GM19328 (cell line): Measurements from ENCODE around the gene LHX2.

Source experiments
- ATAC-seq: cut with Tn5 transposase; IDR thresholded peaks from one replicate; pipeline ENCODE4 v1.9.1; 2021; ENCODE audit warnings: mild to moderate bottlenecking, moderate library complexity; ENCODE audit not compliant: unreplicated experiment

The LHX2 gene

DNA sequence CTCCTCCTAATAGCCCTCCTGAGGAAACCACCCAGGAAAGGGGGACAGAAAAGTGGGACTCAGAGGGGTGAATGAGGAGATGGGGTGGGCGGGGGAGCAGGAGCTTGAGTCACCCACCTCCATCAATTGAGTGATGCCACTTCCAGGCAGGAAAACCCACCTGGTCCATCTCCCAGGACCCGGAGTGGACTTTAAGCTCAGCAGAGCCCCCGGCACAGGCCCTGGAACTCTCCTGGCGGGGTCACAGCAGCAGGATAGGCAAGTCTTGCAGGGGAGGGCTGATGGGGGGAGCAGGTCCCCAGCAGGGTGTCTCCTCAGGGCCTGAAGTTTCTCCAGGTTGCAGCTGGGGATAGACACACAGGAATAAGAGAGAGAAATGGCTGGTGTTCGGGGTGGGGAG is 40.8 kb downstream of the LHX2 start:
- ATAC-seq: no peak

DNA sequence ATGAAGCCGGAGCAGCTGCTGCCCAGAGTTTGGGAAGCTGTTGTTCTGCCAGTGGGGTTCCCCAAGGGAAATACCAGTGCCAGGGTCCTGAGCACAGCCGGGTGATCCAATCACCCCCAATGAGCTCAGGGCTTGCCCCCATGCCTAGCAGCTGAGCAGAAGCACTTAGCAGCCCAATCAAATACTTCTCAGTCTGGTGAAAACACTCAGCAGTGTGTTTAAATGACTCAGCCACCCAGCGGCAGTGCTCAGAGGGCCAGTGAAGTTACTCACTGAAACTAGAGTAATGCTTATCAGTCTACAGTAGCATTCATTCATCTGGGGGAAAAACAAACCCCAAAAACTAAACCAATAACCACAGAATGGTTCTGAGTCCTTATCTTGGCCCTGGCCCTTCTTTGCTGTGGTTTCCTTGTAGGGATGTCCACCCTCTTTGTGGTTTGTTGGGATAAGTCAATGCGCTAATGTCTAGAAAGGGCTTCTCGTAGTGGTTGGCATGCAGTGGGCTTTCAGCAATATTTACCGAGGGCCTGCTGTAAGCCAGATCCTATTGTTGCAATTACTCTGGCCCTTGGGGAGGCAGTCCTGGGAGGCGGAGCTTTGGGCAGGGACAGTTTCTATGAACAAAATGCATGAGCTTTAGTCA is 43.1 kb downstream of the LHX2 start:
- peak; percentile 88 for ATAC-seq

DNA sequence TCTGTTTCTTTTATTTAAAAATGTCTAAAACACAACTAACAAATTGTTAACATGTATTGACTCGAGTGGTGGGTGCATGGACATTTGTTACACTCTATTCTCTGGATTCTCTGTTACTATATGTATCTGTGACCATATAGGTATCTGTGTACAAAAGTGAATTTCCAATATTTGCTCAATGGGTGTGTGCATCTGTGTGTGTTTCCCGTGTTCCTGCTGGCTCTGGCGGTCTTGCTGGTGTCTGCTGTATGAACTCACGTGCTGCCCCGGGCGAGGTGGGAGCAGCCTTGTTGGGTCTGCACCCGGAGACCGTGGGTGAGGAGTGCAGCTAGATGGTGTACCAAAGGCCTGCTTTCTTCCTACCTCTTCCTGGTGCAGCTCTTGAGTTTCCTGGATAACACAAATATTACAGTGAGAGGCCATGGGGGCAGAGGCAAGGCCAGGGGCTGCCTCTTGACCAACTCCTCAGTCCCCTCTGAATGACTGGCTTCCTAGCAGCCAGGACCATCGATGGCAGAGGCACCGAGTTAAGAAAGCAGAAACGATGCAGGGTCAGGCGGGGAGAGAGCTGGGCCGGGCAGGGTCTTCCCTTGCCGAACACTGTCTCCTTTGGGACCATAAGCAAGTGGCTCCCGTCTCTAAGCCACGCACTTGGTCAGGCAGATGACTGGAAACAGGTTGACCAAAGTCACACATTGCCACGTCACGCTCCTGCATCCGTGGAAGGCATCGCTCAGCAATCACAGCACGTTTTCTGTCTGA is 49.5 kb downstream of the LHX2 start:
- ATAC-seq: no peak

DNA sequence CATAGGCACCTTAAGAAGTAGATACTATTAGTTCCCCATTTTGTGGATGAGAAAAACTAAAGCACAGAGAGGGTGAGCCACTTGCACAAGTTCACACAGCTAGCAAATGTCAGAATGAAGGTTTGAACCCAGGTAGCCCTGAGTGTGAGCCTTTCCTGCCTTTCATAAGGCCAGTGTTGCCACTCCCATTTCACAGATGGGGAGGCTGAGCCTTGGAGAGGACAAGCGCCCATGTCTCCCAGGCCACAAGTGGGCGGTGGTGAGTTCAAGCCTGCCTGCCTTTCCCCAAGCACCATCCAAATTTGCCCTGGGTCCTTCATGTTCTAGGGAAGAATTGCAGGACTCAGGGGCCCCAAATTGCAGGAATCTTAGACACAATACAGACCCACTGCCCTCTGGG is 50.6 kb downstream of the LHX2 start:
- no peak for ATAC-seq

DNA sequence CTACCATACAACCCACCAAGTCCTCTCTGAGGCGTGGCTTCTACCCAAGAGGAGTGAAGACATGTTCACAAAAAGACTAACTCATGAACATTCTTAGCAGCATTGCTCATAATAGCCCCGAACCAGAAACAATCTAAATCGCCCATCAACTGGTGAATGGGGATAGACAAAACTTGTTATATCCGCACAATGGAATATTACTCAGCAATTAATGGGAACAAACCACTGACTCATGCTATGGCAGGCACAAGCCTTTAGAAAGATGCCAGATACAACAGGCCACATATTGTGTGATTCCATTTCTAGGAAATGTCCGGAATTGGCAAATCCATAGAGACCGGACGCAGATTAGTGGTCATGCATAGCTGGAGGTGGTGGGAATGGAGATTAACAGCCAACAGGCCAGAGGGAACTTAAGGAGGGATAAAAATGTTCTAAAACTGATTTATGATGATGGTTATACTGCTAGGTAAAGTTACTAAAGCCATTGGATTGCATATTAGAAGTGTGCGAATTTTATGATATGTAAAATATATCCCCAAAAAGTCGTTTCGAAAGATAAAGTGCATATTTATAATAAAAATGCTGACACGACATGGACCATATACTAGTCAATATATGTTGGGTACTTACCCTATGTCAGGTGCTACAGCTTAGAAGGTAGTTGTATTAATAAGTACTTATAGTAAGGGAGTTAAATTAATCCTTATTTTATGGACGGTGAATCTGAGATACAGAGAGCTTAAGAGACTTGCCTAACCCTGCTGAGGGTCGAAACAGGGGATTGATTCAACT is 55.4 kb downstream of the LHX2 start:
- no peak for ATAC-seq

DNA sequence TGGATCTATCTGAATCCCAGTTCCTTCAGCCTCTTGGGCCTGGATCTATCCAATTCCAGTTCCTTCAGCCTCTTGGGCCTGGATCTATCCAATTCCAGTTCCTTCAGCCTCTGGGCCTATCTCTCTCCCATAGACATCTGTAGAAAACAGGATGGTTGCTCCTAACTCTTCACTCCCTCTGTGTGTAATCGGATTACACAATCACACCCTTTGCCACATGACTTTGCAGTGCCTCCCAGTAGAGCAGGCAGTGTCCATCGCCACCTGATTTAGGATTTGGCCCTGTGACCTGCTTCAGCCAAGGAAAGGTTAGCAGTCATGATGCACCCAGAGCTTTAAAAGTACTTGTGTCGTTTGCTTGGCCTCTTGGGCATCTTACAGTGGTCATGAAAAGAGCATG is 56.7 kb downstream of the LHX2 start:
- no peak for ATAC-seq

DNA sequence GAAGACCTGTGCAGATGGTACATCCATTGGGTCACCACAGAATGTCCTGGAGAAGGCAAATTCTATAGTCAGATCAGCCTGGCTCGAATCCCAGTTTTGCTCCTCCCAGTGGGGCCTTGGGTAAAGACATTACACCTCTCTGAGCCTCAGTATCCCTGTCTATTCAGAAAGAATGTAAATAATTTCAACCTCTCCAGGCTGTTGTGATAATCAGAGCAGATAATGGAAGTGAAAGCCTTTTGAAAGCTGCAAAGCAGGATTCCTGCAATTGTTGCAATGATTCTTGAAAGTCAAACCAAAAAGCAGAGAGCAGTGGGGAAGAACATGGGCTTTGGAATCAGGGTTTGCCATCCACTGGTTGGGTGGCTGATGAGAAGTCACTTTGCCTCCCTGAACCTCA is 63.2 kb downstream of the LHX2 start:
- no peak for ATAC-seq

DNA sequence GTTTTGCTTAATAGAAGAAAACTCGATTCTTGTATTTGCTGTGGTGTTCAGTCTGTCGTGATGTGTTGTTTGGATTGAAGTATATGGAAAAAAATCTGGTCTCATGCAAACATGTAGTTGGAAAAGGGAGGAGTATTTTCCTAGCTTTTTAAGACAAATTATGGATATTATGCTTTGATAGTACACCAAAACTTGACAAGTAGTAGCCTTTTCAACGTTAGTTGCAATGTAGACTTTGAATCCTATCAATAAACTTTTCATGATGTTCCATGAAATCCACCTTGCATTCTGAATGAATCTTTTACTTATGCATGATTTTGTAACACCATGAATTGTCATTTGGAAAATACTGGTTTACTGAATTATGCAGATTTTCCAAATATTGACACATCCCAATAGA is 64.2 kb downstream of the LHX2 start:
- ATAC-seq: no peak

DNA sequence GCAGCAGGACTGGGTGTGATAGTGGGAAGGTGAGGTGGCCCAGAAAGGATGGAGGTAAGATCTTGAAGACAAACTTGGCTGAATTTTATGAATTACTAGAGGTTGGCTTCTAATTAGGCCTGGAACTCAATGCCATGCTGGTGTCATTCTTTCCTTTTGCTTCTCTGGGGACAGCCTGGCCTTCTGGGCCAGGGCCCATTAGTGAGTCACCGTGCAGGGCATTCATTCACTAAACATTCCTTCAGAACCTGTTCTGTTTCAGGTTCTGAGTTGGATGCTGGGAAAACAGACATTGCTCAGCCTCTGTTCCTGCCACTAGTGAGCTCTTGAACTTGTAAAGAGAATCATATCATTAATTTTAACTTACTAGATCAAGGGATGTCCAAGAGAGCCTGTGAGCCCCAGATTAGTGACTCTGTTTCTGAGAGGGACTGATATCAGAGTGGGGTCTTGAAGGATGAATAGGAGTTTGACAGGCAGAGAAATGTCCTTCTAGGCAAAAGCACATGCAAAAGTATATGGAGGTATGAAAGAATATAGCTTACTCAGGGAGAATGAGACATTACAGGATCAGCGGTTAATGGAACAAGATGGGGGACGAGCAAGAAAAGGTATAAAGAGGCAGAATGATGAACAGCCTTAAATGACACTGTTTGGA is 66.5 kb downstream of the LHX2 start:
- ATAC-seq: no peak

DNA sequence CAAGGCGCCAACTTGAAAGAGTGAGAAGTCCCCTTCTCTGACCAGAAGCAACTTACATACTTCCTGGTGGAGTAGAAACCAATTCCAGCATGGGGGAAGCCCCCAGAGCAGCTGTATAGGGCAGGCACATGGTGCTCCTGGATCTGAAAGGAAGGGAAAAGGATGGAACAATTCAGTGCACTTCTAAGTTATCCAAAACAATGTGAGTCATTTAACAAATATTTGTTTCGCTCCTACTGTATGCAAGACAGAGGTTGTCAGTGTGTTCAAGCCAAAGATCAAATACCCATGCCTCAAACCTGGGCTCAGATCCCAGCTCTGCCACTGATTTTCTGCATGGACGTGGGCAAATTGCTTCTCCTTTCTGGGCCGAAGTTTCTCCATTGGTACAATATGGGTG is 67.1 kb downstream of the LHX2 start:
- ATAC-seq: no peak

DNA sequence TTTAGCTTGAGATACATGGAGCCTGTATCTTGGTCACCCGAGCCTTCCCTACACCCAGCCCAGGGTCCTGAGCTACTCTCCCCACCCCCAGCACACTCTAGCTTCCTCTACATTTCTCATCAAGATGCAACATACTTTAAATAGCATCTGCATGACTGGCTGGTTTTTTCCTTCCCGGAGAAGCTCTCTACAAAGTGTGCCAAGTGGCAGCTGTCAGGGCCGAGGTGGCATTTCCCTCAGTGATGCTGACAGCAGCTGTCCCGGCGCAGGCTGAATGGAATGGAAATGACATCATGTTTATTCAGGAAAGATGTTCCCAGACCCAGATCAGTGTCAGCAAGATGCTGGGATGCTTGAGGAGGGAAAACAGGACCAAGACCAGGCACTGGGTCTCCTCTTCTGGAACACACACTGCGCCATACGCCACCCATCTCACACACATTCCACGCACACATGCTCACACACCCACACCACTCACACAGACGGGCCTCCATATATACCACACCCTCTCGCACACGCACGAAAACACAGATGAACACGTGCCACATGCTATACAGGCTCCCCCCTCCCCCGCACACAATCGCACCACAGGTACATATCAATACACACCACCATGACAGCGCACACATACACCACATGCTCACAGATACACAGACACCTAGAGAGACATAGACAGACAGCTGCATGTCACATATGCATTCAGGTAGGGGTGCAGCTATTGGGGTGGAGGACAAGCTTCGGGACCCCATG is 67.8 kb downstream of the LHX2 start:
- ATAC-seq: no peak

DNA sequence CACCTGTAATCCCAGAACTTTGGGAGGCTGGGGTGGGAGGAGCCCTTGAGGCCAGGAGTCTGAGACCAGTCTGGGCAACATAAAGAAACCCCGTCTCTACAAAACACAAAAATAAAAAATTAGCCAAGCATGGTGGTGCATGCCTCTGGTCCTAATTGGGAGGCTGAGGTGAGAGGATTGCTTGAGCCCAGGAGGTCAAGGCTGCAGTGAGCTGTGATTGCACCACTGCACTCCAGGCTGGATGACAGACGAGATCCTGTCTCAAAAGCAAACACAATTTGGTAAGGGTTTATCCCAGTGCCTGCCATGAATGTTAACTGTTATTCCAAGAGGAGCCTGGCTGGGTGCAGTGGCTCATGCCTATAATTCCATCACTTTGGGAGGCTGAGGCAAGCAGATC is 71.1 kb downstream of the LHX2 start:
- ATAC-seq: no peak
